Immature natural killer cell (primary cell): ENCODE data around the gene COQ2. TPM values are rescaled to one million over a fixed set of nuclear protein-coding genes. Genes with fewer than 3 reads are reported as not detected.
"Not testable (repeated sequence)": the region's sequence is repeated elsewhere in the genome, so short reads cannot be mapped to it uniquely, and the experiment has no call there.

Source experiments
- DNase-seq, 3 donors: peaks; one replicate each; pipeline ENCODE4 v3.0.0; 2022; ENCODE audit warnings: mixed read lengths in 1 of 3
- H3K27ac Mint-ChIP-seq, 6 donors: one replicate each; pipeline ENCODE4 v1.8.0; 2020; ENCODE audit warnings: mixed read lengths in 6 of 6, mild to moderate bottlenecking in 5 of 6, inconsistent platforms in 4 of 6, moderate library complexity in 3 of 6
- H3K27me3 Mint-ChIP-seq, 3 donors: one replicate each; pipeline ENCODE4 v1.8.0; 2020 to 2021; ENCODE audit warnings: low read depth in 3 of 3, mild to moderate bottlenecking in 3 of 3, mixed read lengths in 3 of 3, moderate library complexity in 3 of 3, inconsistent platforms in 1 of 3
- H3K36me3 Mint-ChIP-seq, 3 donors: one replicate each; pipeline ENCODE4 v1.8.0; 2020; ENCODE audit warnings: mixed read lengths in 3 of 3, inconsistent platforms in 2 of 3, mild to moderate bottlenecking in 2 of 3
- H3K4me1 Mint-ChIP-seq, 2 donors: one replicate each; pipeline ENCODE4 v1.8.0; 2020; ENCODE audit warnings: inconsistent platforms in 2 of 2, mild to moderate bottlenecking in 2 of 2, mixed read lengths in 2 of 2, moderate library complexity in 1 of 2
- H3K4me3 Mint-ChIP-seq, 5 donors: one replicate each; pipeline ENCODE4 v1.8.0; 2020; ENCODE audit warnings: mild to moderate bottlenecking in 5 of 5, mixed read lengths in 5 of 5, inconsistent platforms in 3 of 5, moderate library complexity in 3 of 5
- H3K9me3 Mint-ChIP-seq, 6 donors: one replicate each; pipeline ENCODE4 v1.8.0; 2020; ENCODE audit warnings: mild to moderate bottlenecking in 6 of 6, mixed read lengths in 6 of 6, inconsistent platforms in 4 of 6, moderate library complexity in 3 of 6
- polyA plus RNA-seq, 3 donors: library from polyadenylated mRNA; unstranded; fragments of 300-500 nt; fragmentation: Illumina TruSeq; gene quantifications; one replicate each; pipeline ENCODE4 v1.2.3, GENCODE V29; 2021

The COQ2 gene
- polyA plus RNA-seq, 3 donors from 2014 or later: 5.8 to 7.8 (median 7.5) TPM

- Mint-ChIP-seq H3K9me3 (no peaks in the 10 kb centered on the region), H3K4me3 (peak overlapping the region; percentile 55 to 72 (median 59)), H3K27ac (peak overlapping the region; percentile 27 to 85 (median 80)), H3K27me3 (no peaks in the 10 kb centered on the region), H3K4me1 (peaks cover 56 to 59% of the 10 kb centered on the region in 2 donors), H3K36me3 (peaks cover 0 to 17% (median 6%) of the 10 kb centered on the region in 3 donors)
- peak; percentile 72 to 81 (median 79) for DNase-seq
Measured at GRCh38 chr4:83252782-83253405, 31.7 kb downstream of the COQ2 start.

GRCh38 chr4:83251447-83251830 lies 33.2 kb downstream of the COQ2 start:
- DNase-seq: no peak
- no peaks in the 10 kb centered on the region for H3K27me3 Mint-ChIP-seq
- H3K4me3 Mint-ChIP-seq: peak overlapping the region in 4 of 5 donors; percentile 21 to 55 (median 35)
- peaks cover 0 to 14% (median 2%) of the 10 kb centered on the region in 3 donors for H3K36me3 Mint-ChIP-seq
- peak overlapping the region; percentile 49 to 90 (median 84) for H3K27ac Mint-ChIP-seq
- no peaks in the 10 kb centered on the region for H3K9me3 Mint-ChIP-seq
- H3K4me1 Mint-ChIP-seq: peaks cover 58 to 66% of the 10 kb centered on the region in 2 donors

GRCh38 chr4:83250687-83251446 lies 33.7 kb downstream of the COQ2 start:
- peak overlapping the region in 2 of 5 donors; percentile 15 to 32 for H3K4me3 Mint-ChIP-seq
- no peaks in the 10 kb centered on the region for H3K9me3 Mint-ChIP-seq
- no peak for DNase-seq
- H3K4me1 Mint-ChIP-seq: peaks cover 59 to 71% of the 10 kb centered on the region in 2 donors
- H3K27ac Mint-ChIP-seq: peak overlapping the region in 5 of 6 donors; percentile 28 to 86 (median 73)
- no peaks in the 10 kb centered on the region for H3K27me3 Mint-ChIP-seq
- peaks cover 0 to 14% (median 2%) of the 10 kb centered on the region in 3 donors for H3K36me3 Mint-ChIP-seq

GRCh38 chr4:83248486-83248885 lies 36.1 kb downstream of the COQ2 start:
- H3K27ac Mint-ChIP-seq: no peak overlapping the region
- peaks cover 0 to 13% (median 5%) of the 10 kb centered on the region in 3 donors for H3K36me3 Mint-ChIP-seq
- DNase-seq: no peak
- peaks cover 0 to 4% (median 0%) of the 10 kb centered on the region in 6 donors for H3K9me3 Mint-ChIP-seq
- no peak overlapping the region for H3K4me3 Mint-ChIP-seq
- peaks cover 66 to 73% of the 10 kb centered on the region in 2 donors for H3K4me1 Mint-ChIP-seq
- peaks cover 0 to 2% (median 0%) of the 10 kb centered on the region in 3 donors for H3K27me3 Mint-ChIP-seq

- Mint-ChIP-seq H3K9me3 (peaks cover 0 to 4% (median 0%) of the 10 kb centered on the region in 6 donors), H3K27me3 (peaks cover 0 to 2% (median 2%) of the 10 kb centered on the region in 3 donors), H3K4me1 (peaks cover 67 to 73% of the 10 kb centered on the region in 2 donors), H3K36me3 (peaks cover 0 to 7% (median 7%) of the 10 kb centered on the region in 3 donors), H3K27ac (peak overlapping the region in 4 of 6 donors; percentile 23 to 59 (median 39)), H3K4me3 (peak overlapping the region in 3 of 5 donors; percentile 22 to 56 (median 36))
- DNase-seq: no peak
Measured at GRCh38 chr4:83247415-83248357, 36.9 kb downstream of the COQ2 start.

GRCh38 chr4:83241132-83241531 lies 43.5 kb downstream of the COQ2 start:
- H3K4me3 Mint-ChIP-seq: no peak overlapping the region
- H3K4me1 Mint-ChIP-seq: peaks cover 54 to 74% of the 10 kb centered on the region in 2 donors
- H3K27ac Mint-ChIP-seq: no peak overlapping the region

GRCh38 chr4:83240379-83240875 lies 44.2 kb downstream of the COQ2 start:
- H3K27ac Mint-ChIP-seq: peak overlapping the region in 2 of 6 donors; percentile 46 to 60
- peaks cover 0 to 17% (median 4%) of the 10 kb centered on the region in 3 donors for H3K36me3 Mint-ChIP-seq
- peaks cover 54 to 74% of the 10 kb centered on the region in 2 donors for H3K4me1 Mint-ChIP-seq
- DNase-seq: no peak
- H3K27me3 Mint-ChIP-seq: peaks cover 2 to 8% (median 4%) of the 10 kb centered on the region in 3 donors
- no peak overlapping the region for H3K4me3 Mint-ChIP-seq
- peaks cover 0 to 4% (median 0%) of the 10 kb centered on the region in 6 donors for H3K9me3 Mint-ChIP-seq

More at GRCh38 chr4:83241132-83241531, 43.5 kb downstream of the COQ2 start:
- Mint-ChIP-seq H3K27me3 (peaks cover 0 to 7% (median 2%) of the 10 kb centered on the region in 3 donors), H3K36me3 (peaks cover 0 to 10% (median 4%) of the 10 kb centered on the region in 3 donors), H3K9me3 (peaks cover 0 to 4% (median 0%) of the 10 kb centered on the region in 6 donors)
- DNase-seq: no peak

GRCh38 chr4:83238393-83239248 lies 46.0 kb downstream of the COQ2 start:
- peaks cover 0 to 17% (median 3%) of the 10 kb centered on the region in 3 donors for H3K36me3 Mint-ChIP-seq

GRCh38 chr4:83237591-83237990 lies 47.0 kb downstream of the COQ2 start:
- no peak for DNase-seq
- Mint-ChIP-seq H3K27me3 (peaks cover 0 to 6% (median 4%) of the 10 kb centered on the region in 3 donors), H3K27ac (no peak overlapping the region), H3K9me3 (no peaks in the 10 kb centered on the region), H3K4me1 (peaks cover 49 to 67% of the 10 kb centered on the region in 2 donors), H3K4me3 (no peak overlapping the region), H3K36me3 (peaks cover 0 to 17% (median 0%) of the 10 kb centered on the region in 3 donors)

More at GRCh38 chr4:83238393-83239248, 46.0 kb downstream of the COQ2 start:
- Mint-ChIP-seq H3K9me3 (no peaks in the 10 kb centered on the region), H3K4me1 (peaks cover 55 to 71% of the 10 kb centered on the region in 2 donors), H3K27ac (no peak overlapping the region), H3K4me3 (no peak overlapping the region), H3K27me3 (peaks cover 2 to 6% (median 4%) of the 10 kb centered on the region in 3 donors)
- no peak for DNase-seq

- Mint-ChIP-seq H3K4me1 (peaks cover 56 to 67% of the 10 kb centered on the region in 2 donors), H3K4me3 (peak overlapping the region; percentile 49 to 70 (median 66)), H3K27ac (peak overlapping the region in 5 of 6 donors; percentile 20 to 72 (median 57)), H3K36me3 (peaks cover 0 to 15% (median 0%) of the 10 kb centered on the region in 3 donors)
- DNase-seq, H3K27me3 Mint-ChIP-seq, H3K9me3 Mint-ChIP-seq: not testable (repeated sequence)
Measured at GRCh38 chr4:83235645-83236133, 48.9 kb downstream of the COQ2 start.

- peak overlapping the region; percentile 49 to 70 (median 66) for H3K4me3 Mint-ChIP-seq
- DNase-seq: no peak
- peaks cover 0 to 6% (median 6%) of the 10 kb centered on the region in 3 donors for H3K27me3 Mint-ChIP-seq
- H3K36me3 Mint-ChIP-seq: peaks cover 0 to 16% (median 0%) of the 10 kb centered on the region in 3 donors
- H3K27ac Mint-ChIP-seq: peak overlapping the region in 4 of 6 donors; percentile 47 to 72 (median 64)
- H3K9me3 Mint-ChIP-seq: no peaks in the 10 kb centered on the region
- peaks cover 55 to 67% of the 10 kb centered on the region in 2 donors for H3K4me1 Mint-ChIP-seq
Measured at GRCh38 chr4:83234902-83235644, 49.5 kb downstream of the COQ2 start.
